Ureter (tissue), 1 donor: ENCODE results near the gene SEMA6D. TPM values are rescaled to one million over a fixed set of nuclear protein-coding genes. Genes with fewer than 3 reads are reported as not detected.

Experiments used
- DNase-seq: peaks from one replicate; pipeline ENCODE4 v3.0.0-alpha.2; 2020; ENCODE audit warnings: low spot score
- total RNA-seq: library from RNA; stranded (reverse); gene quantifications from one replicate; pipeline ENCODE4 v1.2.4, GENCODE V29; 2023
- donor health status: DM: yes; HTN: yes; CAD: no.

Gene SEMA6D
- total RNA-seq, 1 donor from 2014 or later = 8.8 TPM

DNA sequence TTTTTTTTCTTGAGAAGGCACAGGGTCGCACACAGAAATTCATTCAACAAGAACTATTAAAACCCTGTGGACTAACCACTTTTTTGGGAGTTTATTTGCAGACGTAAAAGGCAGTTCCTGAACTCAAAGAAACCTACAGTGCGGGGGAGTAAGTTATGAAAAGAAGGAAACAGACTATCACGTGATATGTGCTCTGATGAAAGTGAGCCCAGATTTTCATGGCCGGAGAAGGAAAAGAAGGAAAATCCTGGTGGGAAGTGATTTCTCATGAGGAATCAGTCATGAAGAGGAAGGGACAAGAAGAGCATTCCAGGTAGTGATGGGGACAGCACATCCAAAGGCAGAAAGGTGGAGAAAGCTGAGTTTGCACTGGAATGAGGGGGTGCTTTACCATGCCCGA, 26.1 kb downstream of the SEMA6D start:
- DNase-seq = no peak

DNA sequence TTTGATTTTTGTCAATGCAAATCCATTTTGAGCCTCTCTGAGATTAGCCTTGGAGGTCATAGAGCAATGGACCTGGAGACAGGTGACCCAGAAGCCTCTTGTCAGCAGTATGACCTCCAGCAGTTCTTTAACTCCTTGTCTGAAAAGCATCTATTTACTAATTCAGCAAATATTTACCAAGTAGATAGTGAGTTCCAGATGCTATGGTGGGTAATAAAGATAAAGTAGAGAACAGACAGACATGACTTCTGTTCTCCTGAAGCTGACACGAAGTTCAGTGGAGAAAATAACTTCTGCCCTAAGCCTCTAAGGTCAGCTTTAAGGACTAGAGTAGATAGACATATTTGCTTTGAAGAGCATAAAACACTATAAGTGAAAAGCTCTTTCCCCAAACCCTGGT, 26.6 kb downstream of the SEMA6D start:
- DNase-seq = no peak

DNA sequence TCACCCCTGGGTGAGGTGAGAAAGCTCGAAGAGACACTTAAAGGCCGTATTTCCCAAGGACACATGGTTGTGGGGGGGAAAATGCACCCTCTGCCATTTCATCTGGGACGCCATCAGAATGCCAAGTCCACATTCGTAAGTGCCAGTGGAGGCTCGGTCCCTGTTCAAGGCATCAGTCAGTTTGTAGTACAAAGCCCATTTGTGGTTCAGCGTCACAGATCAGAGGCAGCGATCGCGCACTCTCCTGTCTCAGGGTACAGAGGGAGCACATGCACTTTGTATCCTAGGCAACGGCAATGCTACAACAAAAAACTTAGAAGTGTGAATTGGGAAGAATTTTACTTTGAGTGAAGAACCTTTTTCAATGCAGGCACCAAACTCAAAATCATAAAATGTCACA, 27.2 kb downstream of the SEMA6D start:
- DNase-seq = no peak

DNA sequence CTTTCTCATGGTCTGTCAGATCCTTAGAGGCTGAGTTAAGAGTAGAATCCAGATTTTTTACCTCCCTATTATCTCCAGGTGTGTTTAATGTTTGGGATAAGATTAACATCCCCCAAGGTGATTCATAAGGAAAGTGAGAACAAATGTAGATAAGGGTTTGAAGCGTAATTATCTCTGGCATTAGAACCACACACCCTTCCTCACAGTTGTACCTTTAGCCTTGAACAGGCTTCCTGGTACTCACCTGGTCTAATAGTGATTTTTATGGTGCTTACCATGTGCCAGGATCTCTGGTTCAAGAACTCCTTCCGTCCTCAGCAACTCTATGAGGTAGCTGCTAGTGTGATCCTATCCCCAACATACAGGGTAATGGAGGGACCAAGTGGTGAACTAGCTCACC, 27.7 kb downstream of the SEMA6D start:
- no peak for DNase-seq

DNA sequence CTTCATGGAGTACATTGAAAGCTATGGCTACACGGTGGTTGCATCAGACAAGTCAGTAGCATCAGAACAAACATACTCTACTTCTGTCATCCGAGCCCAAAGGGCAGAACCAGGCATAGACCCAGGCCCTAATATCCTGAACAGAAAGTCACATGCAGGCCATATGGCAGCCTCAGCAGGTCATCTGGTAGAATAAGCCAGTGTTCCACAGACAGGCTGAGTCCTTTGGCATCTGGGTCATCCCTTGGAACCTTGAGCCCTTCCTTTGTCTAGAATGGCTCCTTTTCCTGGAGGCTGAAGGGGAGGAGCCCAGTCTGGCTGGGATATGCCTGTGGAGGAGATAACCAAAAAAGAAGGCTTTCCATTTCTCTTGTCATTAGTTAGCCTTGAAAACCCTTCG, 29.2 kb downstream of the SEMA6D start:
- DNase-seq = no peak

DNA sequence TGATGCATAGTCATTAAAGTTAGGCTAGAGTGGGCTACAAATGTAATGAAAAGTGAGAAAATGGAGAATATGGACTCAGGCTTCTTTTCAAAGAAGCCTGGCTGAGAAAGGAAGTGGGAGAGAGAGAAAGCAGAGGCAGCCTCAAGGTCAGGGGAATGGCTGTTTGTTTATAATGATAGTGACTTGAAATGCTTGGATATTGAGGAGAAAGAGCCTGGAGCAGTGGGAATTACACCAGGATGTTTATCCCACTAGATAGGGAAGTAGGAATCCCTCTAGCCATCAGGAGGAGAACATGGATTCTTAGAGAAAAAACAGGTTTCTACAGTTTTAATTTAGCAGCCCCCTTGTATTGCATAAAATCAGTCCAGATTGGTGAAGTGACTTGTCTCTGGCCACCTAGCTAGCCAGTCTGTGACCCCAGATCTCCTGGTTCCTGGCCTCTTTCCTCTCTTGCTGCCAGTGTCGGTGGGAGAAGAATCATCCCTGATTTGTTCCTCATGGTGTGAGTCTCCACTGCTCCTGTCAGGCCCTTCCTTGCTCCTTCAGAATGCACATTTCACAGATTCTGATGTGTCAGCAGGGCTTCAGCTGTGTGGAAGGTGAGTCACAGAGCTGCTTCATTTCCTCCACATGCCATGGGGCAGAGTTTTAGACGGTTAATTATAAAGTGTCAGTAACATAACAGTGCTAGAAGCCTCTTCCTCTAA, 32.9 kb downstream of the SEMA6D start:
- no peak for DNase-seq

DNA sequence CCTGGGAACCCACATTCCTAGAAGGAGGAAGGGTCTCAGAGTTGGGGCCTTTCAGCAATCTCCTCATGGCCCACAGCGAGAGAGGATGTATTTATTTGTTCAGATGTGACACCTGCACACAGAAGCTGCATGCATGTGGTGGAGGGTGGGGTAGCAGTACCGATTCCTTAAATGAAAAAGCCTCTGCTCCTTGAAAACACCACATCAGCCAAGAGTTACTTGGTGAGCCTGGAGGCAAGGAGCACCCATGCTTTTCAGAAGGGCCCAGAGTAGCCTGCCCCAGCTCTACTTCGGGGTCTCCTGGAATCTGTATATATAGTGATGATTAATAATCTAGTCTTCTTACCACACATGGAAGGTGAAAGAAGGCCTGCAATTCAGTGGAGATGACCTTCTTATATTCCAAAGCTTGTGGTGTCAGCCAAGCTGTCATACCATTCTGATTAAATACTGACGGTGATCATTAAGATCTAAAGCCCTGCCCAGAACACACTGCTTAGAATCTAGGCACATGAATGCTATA, 33.5 kb downstream of the SEMA6D start:
- DNase-seq = no peak

DNA sequence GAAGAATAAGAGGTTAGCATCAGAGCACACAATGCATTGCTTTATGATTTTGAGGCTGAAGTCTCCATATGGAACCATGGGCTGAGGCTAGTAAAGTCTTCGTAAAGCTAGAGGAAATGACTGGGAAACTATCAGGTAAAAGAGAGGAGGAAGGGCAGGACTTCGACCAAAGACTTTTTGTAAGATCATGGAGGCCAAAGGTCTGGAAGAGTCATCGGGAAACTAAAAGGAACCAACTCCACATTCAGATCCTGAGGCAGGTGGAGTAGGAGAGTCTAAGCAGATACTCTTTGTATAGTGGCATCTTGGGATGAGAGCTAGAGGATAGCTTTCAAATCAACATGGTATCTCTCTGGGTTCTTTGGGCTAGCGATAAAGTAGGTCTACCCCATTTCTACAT, 36.3 kb downstream of the SEMA6D start:
- DNase-seq = no peak

DNA sequence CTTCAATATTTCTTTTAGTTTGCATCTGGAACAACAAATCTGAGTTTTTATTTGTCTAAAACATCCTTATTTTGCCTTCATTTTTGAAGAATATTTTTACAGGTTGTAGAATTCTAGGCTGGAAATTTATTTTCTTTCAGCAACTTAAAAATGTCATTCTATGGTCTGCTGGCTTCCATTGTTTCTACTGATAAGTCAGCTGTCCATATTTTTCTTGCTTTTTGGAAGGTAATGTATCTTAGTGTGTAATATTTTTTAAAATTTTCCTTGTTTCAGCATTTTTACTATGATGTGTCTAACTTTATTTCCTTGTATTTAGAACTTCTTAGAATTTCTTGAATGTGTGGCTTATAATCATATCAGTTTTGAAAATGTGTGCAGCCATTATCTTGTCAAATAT, 37.0 kb downstream of the SEMA6D start:
- DNase-seq = no peak

DNA sequence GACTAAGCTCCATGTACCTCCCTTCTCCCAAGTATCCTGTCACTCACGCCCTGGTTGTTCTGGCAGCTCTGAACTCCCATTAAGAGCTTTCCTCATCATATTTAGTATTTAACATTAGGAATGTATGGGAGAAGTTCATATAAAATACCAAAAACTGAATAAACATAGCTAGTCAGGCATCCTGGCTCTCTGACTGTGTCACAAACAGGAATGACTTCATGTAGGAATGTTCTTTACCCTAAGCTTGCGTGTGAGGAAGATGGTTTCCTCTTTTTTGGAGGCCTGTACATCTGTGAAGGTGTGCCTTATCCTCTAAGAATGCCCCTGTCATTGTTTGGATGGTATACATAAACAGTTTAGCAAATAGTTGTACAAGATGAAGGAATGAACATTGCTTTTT, 38.6 kb downstream of the SEMA6D start:
- no peak for DNase-seq

DNA sequence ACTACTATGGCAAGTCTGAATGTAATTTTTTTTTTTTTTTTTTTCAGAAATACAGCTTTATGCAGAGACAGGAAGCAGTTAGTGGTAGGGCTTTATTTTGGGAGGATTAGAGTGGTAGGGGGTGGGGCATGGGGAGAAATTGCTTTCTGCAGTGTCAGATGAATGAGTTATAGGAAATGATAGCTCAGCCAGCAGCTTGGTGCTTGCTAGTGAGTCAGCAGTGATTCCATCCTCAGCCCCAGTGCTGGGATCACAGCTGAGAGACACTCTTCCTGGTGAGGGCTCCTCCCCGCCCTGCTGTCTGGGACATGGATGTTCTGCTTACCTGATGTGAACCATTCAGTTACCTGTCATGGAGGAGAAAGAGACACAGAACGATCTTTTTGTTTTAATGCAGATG, 39.6 kb downstream of the SEMA6D start:
- no peak for DNase-seq

DNA sequence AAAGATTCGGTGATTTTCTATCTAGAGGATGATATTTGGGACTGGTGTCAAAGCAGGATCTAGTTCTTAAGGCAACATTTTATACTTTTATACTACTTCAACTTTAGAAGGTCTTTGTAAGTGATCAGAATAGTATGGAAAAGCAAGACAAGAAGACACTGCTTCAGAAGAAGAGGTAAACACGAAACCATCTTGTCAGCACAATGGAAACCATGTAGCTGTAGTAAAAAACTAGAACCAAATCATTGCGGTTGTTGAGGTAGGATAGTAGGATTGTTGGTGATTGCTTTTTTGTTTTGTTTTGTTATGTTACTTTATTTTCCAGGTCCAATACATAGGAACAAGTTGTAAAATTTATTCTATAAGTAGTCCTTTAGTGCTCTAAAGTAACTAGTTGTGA, 40.0 kb downstream of the SEMA6D start:
- no peak for DNase-seq

DNA sequence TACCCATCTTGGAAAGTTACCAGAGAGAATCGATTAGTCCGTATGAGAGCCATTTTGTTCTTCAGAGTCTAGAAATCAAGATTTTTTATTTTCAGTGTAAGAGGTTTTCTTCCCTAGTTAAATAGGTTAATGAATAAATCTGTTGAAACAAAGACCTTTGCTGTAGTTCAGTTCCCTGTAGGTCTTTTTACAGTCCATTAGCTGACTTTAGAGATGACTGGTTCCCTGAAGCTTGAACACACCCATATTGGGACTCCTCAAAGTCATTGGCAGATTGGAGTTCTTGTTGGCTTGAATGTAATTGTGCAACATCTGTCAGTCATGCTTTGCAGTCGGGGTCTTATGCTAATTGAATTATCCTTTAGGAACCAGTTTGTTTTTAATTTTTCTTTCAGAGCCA, 45.3 kb downstream of the SEMA6D start:
- DNase-seq = no peak

DNA sequence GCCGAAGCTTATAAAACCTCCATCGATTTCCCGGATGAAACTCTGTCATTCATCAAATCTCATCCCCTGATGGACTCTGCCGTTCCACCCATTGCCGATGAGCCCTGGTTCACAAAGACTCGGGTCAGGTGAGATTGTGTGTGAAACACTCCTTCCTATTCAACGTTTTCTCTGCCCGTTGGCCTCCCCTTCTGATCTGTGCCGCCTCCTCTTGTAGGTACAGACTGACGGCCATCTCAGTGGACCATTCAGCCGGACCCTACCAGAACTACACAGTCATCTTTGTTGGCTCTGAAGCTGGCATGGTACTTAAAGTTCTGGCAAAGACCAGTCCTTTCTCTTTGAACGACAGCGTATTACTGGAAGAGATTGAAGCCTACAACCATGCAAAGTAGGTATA, 47.4 kb downstream of the SEMA6D start:
- no peak for DNase-seq

DNA sequence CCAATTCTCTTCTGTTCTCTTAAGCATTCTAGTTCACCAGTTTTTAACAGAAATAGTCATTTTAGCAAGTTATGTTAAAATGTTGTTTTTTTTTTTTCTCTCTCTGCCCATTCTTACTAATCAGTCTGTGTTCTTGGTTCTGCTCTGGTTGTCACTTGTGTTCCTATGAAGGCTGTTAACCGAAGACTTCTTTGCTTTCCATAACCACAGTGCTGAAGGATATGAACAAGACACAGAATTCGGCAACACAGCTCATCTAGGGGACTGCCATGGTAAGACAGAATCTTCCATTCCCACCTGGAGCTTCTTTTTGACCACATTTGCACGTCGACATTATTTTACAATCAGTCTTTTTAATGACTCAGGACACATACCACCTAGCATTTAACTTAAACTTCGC, 49.1 kb downstream of the SEMA6D start:
- DNase-seq = no peak

DNA sequence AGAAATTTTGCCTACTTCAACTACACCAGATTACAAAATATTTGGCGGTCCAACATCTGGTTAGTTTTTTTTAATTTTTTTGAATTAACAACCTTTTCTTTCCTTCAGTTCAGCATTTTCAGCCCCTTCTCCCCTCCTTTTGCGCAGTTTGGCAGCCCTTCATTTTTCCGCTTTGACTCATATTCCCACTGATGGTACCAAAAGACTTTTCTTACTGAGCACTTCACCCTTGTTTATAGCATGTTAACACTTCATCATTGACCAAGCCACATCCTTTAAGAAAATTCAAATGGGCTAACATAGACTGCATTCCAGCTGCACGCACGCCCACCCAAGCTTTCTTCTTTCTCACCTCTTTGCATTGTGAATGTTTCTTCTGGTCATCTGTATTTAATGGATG, 49.7 kb downstream of the SEMA6D start:
- no peak for DNase-seq

DNA sequence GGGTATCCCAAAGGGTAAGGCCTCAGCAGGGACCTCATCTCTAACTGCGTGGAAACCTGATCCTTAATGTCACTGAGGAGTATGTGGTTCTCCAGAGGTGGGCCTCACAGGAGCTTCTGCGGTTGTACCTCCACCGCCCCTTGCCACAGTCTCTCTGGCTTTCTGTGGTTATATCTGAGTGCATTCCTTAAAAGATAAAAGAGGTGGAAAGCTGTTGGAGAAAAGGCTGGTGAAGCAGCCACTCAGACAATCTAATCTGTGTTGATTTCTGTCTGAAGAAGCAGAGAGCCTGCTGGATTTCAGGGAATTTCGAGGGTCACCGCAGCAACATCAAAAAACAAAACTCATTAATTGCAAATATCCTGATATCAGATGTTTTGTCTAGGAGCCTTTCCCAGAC, 51.4 kb downstream of the SEMA6D start:
- no peak for DNase-seq

DNA sequence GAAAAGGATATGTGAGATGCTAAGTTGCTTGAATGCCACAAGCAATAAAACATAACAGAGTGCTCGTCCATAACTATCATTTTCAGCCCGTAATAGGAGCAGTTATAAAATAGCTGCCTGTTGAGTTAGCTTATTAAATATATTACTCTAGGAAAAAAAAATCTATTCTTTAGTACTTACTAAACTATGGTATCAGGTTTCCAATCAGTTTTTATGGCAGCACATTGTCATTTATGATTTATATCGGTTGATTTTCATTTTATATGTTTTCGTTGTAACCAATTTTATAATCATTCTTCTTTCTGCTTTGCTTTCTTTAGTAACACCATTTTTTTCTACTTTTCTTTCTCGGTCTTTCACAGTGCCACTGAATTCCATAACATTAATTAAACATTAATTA, 51.9 kb downstream of the SEMA6D start:
- no peak for DNase-seq

DNA sequence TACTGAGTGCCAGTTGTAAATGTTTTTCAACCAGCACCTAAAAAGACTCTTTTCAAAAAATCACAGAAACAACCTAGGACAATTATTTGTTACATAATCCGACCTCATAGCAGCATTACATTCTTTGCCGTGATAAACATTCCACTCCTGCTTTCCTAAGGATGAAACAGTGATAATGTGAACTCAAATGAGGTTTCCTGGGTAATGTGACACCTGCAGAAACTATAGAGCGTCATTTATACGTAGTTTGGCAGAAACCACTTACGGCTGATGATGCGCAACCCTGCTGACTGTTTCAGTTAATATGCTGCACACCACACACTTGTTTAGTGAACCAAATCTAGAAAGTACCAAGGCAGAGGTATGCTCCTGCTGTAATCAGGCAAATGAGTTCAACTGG, 55.8 kb downstream of the SEMA6D start:
- no peak for DNase-seq

DNA sequence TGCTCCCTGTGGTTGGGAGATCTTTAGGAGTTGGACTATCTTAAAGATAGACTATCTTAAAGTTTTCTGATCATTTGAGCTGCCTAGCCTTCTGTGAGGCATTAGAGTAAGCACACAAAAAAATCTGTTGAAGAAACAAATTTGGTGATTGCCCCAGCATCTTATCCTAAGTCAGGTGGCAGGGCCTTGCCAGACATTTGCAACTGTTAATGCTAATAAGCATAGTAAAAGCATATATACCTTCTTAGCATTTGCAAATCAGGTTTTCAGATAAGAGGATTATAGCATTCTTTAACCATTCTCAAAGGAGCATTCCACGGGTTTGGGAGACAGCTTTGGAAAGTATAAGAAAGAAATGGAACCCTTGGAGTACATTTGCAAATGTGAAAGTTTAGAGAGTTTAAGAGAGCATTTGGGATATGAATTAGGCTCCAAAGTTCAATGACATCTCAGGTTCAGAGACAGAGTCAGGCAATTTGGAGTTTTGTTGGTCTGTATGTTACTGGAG, 61.0 kb downstream of the SEMA6D start:
- DNase-seq = no peak

DNA sequence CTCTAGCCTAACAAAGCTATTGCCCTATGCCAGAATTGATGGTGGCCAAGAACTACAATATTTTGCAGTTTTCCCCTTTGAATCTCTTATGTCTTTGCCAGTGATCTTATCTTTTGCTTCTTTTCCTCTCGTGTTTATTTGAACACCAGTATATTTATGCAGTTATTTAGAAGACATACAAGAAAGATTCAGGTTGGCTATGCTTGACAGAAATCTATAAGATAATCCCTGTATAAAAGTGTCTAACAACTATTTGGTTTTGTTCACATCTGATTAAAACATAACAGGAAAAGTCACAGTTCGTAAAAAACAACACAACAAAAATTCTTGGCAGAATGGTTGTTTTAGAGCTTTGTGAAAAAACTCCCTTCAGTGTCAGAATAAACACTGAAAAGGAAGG, 63.7 kb downstream of the SEMA6D start:
- no peak for DNase-seq

DNA sequence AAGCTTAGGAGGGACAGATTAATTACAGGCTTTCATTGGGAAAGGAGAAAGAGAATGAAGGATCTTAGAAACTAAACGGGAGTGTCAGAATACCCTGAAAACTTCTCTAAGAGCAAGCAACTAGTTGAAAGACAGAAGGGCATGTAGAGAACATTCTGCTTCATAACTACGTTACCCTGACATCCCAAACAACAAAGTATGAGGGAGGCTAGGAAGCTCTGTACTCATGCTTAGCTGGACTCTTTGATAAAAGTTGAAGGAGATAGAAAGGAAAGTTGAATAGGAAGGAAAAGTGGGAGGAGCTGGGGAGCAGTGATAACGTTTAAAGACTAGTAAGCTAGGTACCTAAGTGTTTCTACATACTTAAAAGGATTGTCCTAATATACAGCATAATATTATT, 64.2 kb downstream of the SEMA6D start:
- DNase-seq = no peak

DNA sequence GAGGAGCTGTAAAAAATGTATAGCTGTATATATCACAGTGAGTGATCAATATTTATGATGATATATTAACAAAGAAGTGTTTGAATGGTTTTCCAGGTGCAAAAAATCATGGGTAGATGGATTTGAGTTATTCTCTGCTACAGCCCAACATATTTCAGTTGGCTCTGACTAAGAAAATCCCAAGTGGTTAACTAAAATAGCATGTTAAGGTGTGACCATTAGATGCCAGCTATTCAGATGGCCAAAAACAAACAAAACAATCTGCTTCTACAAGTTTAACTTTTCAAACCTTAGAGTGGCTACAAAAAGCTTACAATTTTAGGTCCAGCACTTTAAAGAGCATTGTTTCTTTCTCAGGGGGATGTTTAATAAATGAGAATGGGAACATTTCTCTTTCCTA, 67.5 kb downstream of the SEMA6D start:
- DNase-seq = no peak

DNA sequence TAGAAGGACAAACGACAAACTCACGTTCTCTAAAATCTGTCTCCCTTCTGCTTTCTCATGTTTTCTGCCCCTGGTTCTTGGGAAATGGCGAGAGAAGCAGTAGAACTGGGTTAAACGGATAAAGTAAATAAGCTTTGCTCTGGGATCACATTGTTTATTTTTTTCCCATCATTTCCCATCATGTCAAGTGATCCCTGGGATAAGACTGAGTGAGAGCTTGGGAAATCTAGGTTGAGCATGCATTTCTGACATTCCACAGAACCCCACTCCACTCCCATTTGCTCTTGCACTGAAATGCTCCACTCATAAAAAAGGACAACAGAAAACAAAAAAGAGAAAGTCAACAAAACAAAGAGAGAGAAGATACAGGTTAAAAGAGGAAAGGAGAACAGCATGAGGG, 69.1 kb downstream of the SEMA6D start:
- DNase-seq = no peak
